Muscle layer of duodenum (tissue), 2 donors: ENCODE results near the gene TLR8.
A peak's percentile ranks its signal among the peaks of the same experiment; 100 is the strongest.

ENCODE experiments used
- H3K27ac ChIP-seq: one replicate; pipeline ENCODE4 v1.7.0; 2013; ENCODE audit warnings: mild to moderate bottlenecking, low read length
- H3K27me3 ChIP-seq: one replicate; pipeline ENCODE4 v1.7.0; 2013; ENCODE audit warnings: low read depth, mild to moderate bottlenecking, control low read depth, low read length
- H3K36me3 ChIP-seq, 2 donors: one replicate each; pipeline ENCODE4 v1.7.0; 2013; ENCODE audit warnings: low read length in 2 of 2, control low read depth in 1 of 2, mild to moderate bottlenecking in 1 of 2; ENCODE audit not compliant: insufficient read depth in 2 of 2, control insufficient read depth in 1 of 2
- H3K4me1 ChIP-seq, 2 donors: one replicate each; pipeline ENCODE4 v1.7.0; 2013; ENCODE audit warnings: low read length in 2 of 2, mild to moderate bottlenecking in 2 of 2, control low read depth in 1 of 2, moderate library complexity in 1 of 2; ENCODE audit not compliant: insufficient read depth in 2 of 2, control insufficient read depth in 1 of 2
- H3K4me3 ChIP-seq, 2 donors: one replicate each; pipeline ENCODE4 v1.7.0; 2013; ENCODE audit warnings: low read length in 2 of 2, low read depth in 1 of 2, mild to moderate bottlenecking in 1 of 2
- H3K9me3 ChIP-seq, 2 donors: one replicate each; pipeline ENCODE4 v1.7.0; 2013; ENCODE audit warnings: low read length in 2 of 2, control low read depth in 1 of 2, mild to moderate bottlenecking in 1 of 2; ENCODE audit not compliant: control insufficient read depth in 1 of 2
- donor health status: healthy.

Gene TLR8

DNA sequence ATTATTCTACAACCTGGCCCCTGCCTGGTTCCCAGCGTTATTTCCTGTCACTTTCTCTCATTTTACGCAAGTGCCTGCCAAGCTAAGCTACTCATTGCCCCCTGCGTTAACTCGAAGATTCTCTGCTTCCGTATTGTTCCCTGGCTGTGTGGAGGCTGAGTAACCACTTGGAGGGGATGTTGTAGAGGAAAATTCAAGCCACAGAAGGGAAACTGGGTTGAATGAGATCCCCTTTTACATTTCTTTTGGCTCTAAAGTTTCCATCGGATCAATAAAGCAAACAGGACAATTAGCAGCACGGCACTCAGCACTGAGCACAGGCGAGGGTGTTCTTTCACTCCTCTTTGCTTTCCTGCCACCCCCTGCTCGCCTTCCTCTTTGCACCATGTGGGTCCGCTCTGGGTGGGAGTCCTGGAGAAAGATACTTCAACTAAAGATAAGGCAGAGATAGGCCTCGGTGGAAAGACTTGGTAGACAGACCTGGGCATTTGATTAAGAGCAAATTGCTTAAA, 64.3 kb downstream of the TLR8 start:
- peak overlapping the region in 1 of 2 donors; percentile 16 for H3K4me3 ChIP-seq
- peak overlapping the region; percentile 88 for H3K27ac ChIP-seq
- peaks cover 4 to 5% of the 10 kb centered on the region in 2 donors for H3K4me1 ChIP-seq
- no peaks in the 10 kb centered on the region for H3K36me3 ChIP-seq
- H3K27me3 ChIP-seq = no peaks in the 10 kb centered on the region
- H3K9me3 ChIP-seq = no peaks in the 10 kb centered on the region

GRCh38 chrX:12971282-12972003, 65.0 kb downstream of the TLR8 start:
- H3K9me3 ChIP-seq = no peaks in the 10 kb centered on the region
- no peaks in the 10 kb centered on the region for H3K36me3 ChIP-seq
- H3K4me3 ChIP-seq = peak overlapping the region in 1 of 2 donors; percentile 16
- peaks cover 4 to 5% of the 10 kb centered on the region in 2 donors for H3K4me1 ChIP-seq
- H3K27ac ChIP-seq = peak overlapping the region; percentile 88
- no peaks in the 10 kb centered on the region for H3K27me3 ChIP-seq

- no peaks in the 10 kb centered on the region for H3K36me3 ChIP-seq
- H3K9me3 ChIP-seq = no peaks in the 10 kb centered on the region
- no peak overlapping the region for H3K4me3 ChIP-seq
- peak overlapping the region; percentile 88 for H3K27ac ChIP-seq
- no peaks in the 10 kb centered on the region for H3K27me3 ChIP-seq
- peaks cover 4 to 5% of the 10 kb centered on the region in 2 donors for H3K4me1 ChIP-seq
These were observed 65.8 kb downstream of the TLR8 start for GRCh38 chrX:12972243-12972642.
